Activated naive CD8-positive, alpha-beta T cell treated with anti-CD3 and anti-CD28 coated beads, Interleukin-2, amount 50 U/mL, for 16 hours (primary cell): ENCODE data around the gene SH3PXD2A.

Source experiments
- DNase-seq: peaks from one replicate; pipeline ENCODE4 v3.0.0-alpha.2; 2020; ENCODE audit warnings: low read depth, low spot score

The SH3PXD2A gene

GRCh38 chr10:103834436-103835095 is 20.8 kb downstream of the SH3PXD2A start:
- no peak for DNase-seq

- no peak for DNase-seq
These were observed 21.5 kb downstream of the SH3PXD2A start for GRCh38 chr10:103833731-103834365.

GRCh38 chr10:103832806-103833205 is 22.6 kb downstream of the SH3PXD2A start:
- no peak for DNase-seq

- DNase-seq: no peak
These were observed 25.4 kb downstream of the SH3PXD2A start for GRCh38 chr10:103829838-103830465.

GRCh38 chr10:103829278-103829677 is 26.1 kb downstream of the SH3PXD2A start:
- no peak for DNase-seq

- no peak for DNase-seq
These were observed 26.7 kb downstream of the SH3PXD2A start for GRCh38 chr10:103828587-103829197.

GRCh38 chr10:103828107-103828506 is 27.3 kb downstream of the SH3PXD2A start:
- DNase-seq: no peak

GRCh38 chr10:103826885-103827284 is 28.5 kb downstream of the SH3PXD2A start:
- no peak for DNase-seq

- DNase-seq: no peak
These were observed 31.1 kb downstream of the SH3PXD2A start for GRCh38 chr10:103824281-103824680.

- no peak for DNase-seq
These were observed 31.6 kb downstream of the SH3PXD2A start for GRCh38 chr10:103823706-103824272.

GRCh38 chr10:103822800-103823199 is 32.6 kb downstream of the SH3PXD2A start:
- DNase-seq: no peak

- no peak for DNase-seq
These were observed 33.2 kb downstream of the SH3PXD2A start for GRCh38 chr10:103822107-103822716.

- no peak for DNase-seq
These were observed 35.0 kb downstream of the SH3PXD2A start for GRCh38 chr10:103820101-103821062.

- DNase-seq: no peak
These were observed 35.9 kb downstream of the SH3PXD2A start for GRCh38 chr10:103819493-103819892.

GRCh38 chr10:103818765-103819374 is 36.5 kb downstream of the SH3PXD2A start:
- no peak for DNase-seq

- no peak for DNase-seq
These were observed 37.3 kb downstream of the SH3PXD2A start for GRCh38 chr10:103818105-103818504.

GRCh38 chr10:103816431-103816830 is 38.9 kb downstream of the SH3PXD2A start:
- no peak for DNase-seq

GRCh38 chr10:103814626-103815370 is 40.6 kb downstream of the SH3PXD2A start:
- no peak for DNase-seq

- no peak for DNase-seq
These were observed 41.3 kb downstream of the SH3PXD2A start for GRCh38 chr10:103814105-103814504.
